ENCODE data around the gene CAMSAP3.

The CAMSAP3 gene

GRCh38 chr19:7619671-7620441, 24.2 kb downstream of the CAMSAP3 start:
- H3K9me2 ChIP-seq (replicated peaks; ENCODE audit: insufficient read depth, low read length), result no peaks in the 10 kb centered on the region
- H3K27me3 ChIP-seq (replicated peaks; ENCODE audit: insufficient read depth, low read length), result peaks cover under 1% of the 10 kb centered on the region; the same call in 1 of the 2 replicates
- H3K9me3 ChIP-seq (replicated peaks; ENCODE audit: insufficient read depth, low read length), result no peaks in the 10 kb centered on the region
- H3F3A ChIP-seq (ENCODE audit: insufficient read depth, low read length), result no peaks in the 10 kb centered on the region
- no peak for DNase-seq
- H3K9ac ChIP-seq (ENCODE audit: low read length), result no peak overlapping the region
- H3K79me2 ChIP-seq (ENCODE audit: low read length), result 0 out of 2 replicates have a peak, but pooled peaks cover under 1% of the 10 kb centered on the region
- H3K27ac ChIP-seq (ENCODE audit: low read length), result no peak overlapping the region
- TF ChIP-seq CTCF (IDR thresholded peaks at IDR 0.05; ENCODE audit: low read length) (no peak), EZH2phosphoT487 (IDR thresholded peaks at IDR 0.05; ENCODE audit: low read length) (no peak), EZH2 (optimal IDR thresholded peaks at IDR 0.05; ENCODE audit: low read depth, low read length) (no peak)
- H3K4me1 ChIP-seq (ENCODE audit: low read length), result no peaks in the 10 kb centered on the region
- 0 out of 2 replicates have a peak, but pooled peaks cover 6% of the 10 kb centered on the region for H3K36me3 ChIP-seq (replicated peaks; ENCODE audit: insufficient read depth, low read length)
- no peak overlapping the region for H3K4me3 ChIP-seq (ENCODE audit: low read length)
- H2AFZ ChIP-seq (ENCODE audit: low read length), result no peak overlapping the region
- H3K4me2 ChIP-seq (ENCODE audit: low read depth, low read length), result no peak overlapping the region
- H4K20me1 ChIP-seq (ENCODE audit: insufficient read depth, low read length), result no peaks in the 10 kb centered on the region

GRCh38 chr19:7620442-7621412, 25.1 kb downstream of the CAMSAP3 start:
- no peaks in the 10 kb centered on the region for H3K9me2 ChIP-seq (replicated peaks; ENCODE audit: insufficient read depth, low read length)
- H4K20me1 ChIP-seq (ENCODE audit: insufficient read depth, low read length), result no peaks in the 10 kb centered on the region
- H2AFZ ChIP-seq (ENCODE audit: low read length), result no peak overlapping the region
- H3K79me2 ChIP-seq (ENCODE audit: low read length), result 0 out of 2 replicates have a peak, but pooled peaks cover 5% of the 10 kb centered on the region
- no peak for TF ChIP-seq EZH2 (optimal IDR thresholded peaks at IDR 0.05; ENCODE audit: low read depth, low read length)
- TF ChIP-seq CTCF (IDR thresholded peaks at IDR 0.05; ENCODE audit: low read length), result no peak
- no peak for TF ChIP-seq EZH2phosphoT487 (IDR thresholded peaks at IDR 0.05; ENCODE audit: low read length)
- no peak for DNase-seq
- no peaks in the 10 kb centered on the region for H3K9me3 ChIP-seq (replicated peaks; ENCODE audit: insufficient read depth, low read length)
- no peaks in the 10 kb centered on the region for H3K27me3 ChIP-seq (replicated peaks; ENCODE audit: insufficient read depth, low read length)
- H3K4me2 ChIP-seq (ENCODE audit: low read depth, low read length), result no peak overlapping the region
- no peaks in the 10 kb centered on the region for H3F3A ChIP-seq (ENCODE audit: insufficient read depth, low read length)
- H3K9ac ChIP-seq (ENCODE audit: low read length), result no peak overlapping the region
- H3K4me3 ChIP-seq (ENCODE audit: low read length), result no peak overlapping the region
- no peaks in the 10 kb centered on the region for H3K4me1 ChIP-seq (ENCODE audit: low read length)
- peaks cover 6% of the 10 kb centered on the region; the same call in 1 of the 2 replicates for H3K36me3 ChIP-seq (replicated peaks; ENCODE audit: insufficient read depth, low read length)
- H3K27ac ChIP-seq (ENCODE audit: low read length), result no peak overlapping the region

- Histone ChIP-seq H3K27me3 (replicated peaks; ENCODE audit: insufficient read depth, low read length) (no peaks in the 10 kb centered on the region), H3K36me3 (replicated peaks; ENCODE audit: insufficient read depth, low read length) (peaks cover 6% of the 10 kb centered on the region; the same call in 1 of the 2 replicates), H2AFZ (ENCODE audit: low read length) (no peak overlapping the region), H3K4me1 (ENCODE audit: low read length) (peaks cover 2% of the 10 kb centered on the region), H3K79me2 (ENCODE audit: low read length) (peaks cover 29% of the 10 kb centered on the region), H3K4me3 (ENCODE audit: low read length) (no peak overlapping the region), H3K9me3 (replicated peaks; ENCODE audit: insufficient read depth, low read length) (no peaks in the 10 kb centered on the region), H4K20me1 (ENCODE audit: insufficient read depth, low read length) (no peaks in the 10 kb centered on the region), H3K9ac (ENCODE audit: low read length) (no peak overlapping the region), H3K9me2 (replicated peaks; ENCODE audit: insufficient read depth, low read length) (no peaks in the 10 kb centered on the region), H3K4me2 (ENCODE audit: low read depth, low read length) (no peak overlapping the region), H3F3A (ENCODE audit: insufficient read depth, low read length) (no peaks in the 10 kb centered on the region), H3K27ac (ENCODE audit: low read length) (no peak overlapping the region)
- DNase-seq, result no peak
- TF ChIP-seq CTCF (IDR thresholded peaks at IDR 0.05; ENCODE audit: low read length) (no peak), EZH2phosphoT487 (IDR thresholded peaks at IDR 0.05; ENCODE audit: low read length) (no peak), EZH2 (optimal IDR thresholded peaks at IDR 0.05; ENCODE audit: low read depth, low read length) (no peak)
These were observed 27.4 kb downstream of the CAMSAP3 start for GRCh38 chr19:7622933-7623685.

All from MM.1S (cell line).